HCT116 (cell line): ENCODE data around the gene RET. TPM values are rescaled to one million over a fixed set of nuclear protein-coding genes. Genes with fewer than 3 reads are reported as not detected.

ENCODE experiments used
- ATAC-seq: fragments of 200-7000 bp; cut with Tn5 transposase; 2 replicates; pipeline ENCODE4 v1.9.1; 2020; ENCODE audit warnings: mild to moderate bottlenecking, moderate library complexity
- BruUV-seq: library from RNA; stranded (reverse); fragments of 400-500 nt; replicated peaks from 2 replicates; lab custom pipeline; 2021; lab: Mats Ljungman, UMichigan
- CTCF ChIA-PET: fragments of 300-600 bp; sonication (Branson Sonifier 250); formaldehyde crosslinking; loops from one replicate; lab custom pipeline; 2021; ENCODE audit warnings: antibody characterized with exemption; lab: Charles Lee
- POLR2A ChIA-PET: fragments of 300-600, 350-600 bp; sonication (Branson Sonifier 250); formaldehyde crosslinking; loops from one replicate; lab custom pipeline; 2021; ENCODE audit warnings: antibody characterized with exemption; lab: Charles Lee
- RAD21 ChIA-PET, 2 experiments: fragments of 300-600 bp; sonication (Branson Sonifier 250); formaldehyde crosslinking; loops; one replicate each; lab custom pipeline; 2023; ENCODE audit warnings: low total read pairs in 2 of 2; ENCODE audit not compliant: uncharacterized antibody in 2 of 2, unreplicated experiment in 2 of 2, low non-redundant PET in 1 of 2; lab: Charles Lee
- DNase-seq: peaks from one replicate; pipeline ENCODE4 v3.0.0-alpha.2; 2010; ENCODE audit warnings: low read depth, low spot score
- H2AFZ ChIP-seq: fragments of 200-600 bp; shearing (Covaris generic), sonication (generic); 2 replicates; pipeline ENCODE4 v1.6.1; 2017; ENCODE audit warnings: low read depth, mixed run types, mixed read lengths, antibody characterized with exemption, low read length; ENCODE audit not compliant: poor library complexity, severe bottlenecking
- H3K27ac ChIP-seq: 2 replicates; pipeline ENCODE4 v1.5.1; 2012; ENCODE audit warnings: low read depth, low read length
- H3K27me3 ChIP-seq: fragments of 200-600 bp; sonication (generic); 2 replicates; pipeline ENCODE4 v1.6.1; 2016; ENCODE audit warnings: mixed run types, low read length, mixed read lengths; ENCODE audit not compliant: insufficient read depth
- H3K36me3 ChIP-seq, 2 experiments: fragments of 200-500 bp in 1 of 2; fragments of 200-600 bp in 1 of 2; sonication (Bioruptor generic) in 1 of 2; sonication (generic) in 1 of 2; 2 replicates each; pipeline versions ENCODE4 v1.5.1 to v1.6.1; 2014 to 2016; ENCODE audit warnings: low read length in 2 of 2, inconsistent platforms in 1 of 2, mixed read lengths in 1 of 2, mixed run types in 1 of 2; ENCODE audit not compliant: insufficient read depth in 2 of 2, control insufficient read depth in 1 of 2
- H3K4me1 ChIP-seq, 2 experiments: fragments of 200-600 bp in 1 of 2; sonication (generic) in 1 of 2; 2 replicates each; pipeline versions ENCODE4 v1.5.1 to v1.6.1; 2012 to 2017; ENCODE audit warnings: low read length in 2 of 2, inconsistent platforms in 1 of 2, mild to moderate bottlenecking in 1 of 2, mixed read lengths in 1 of 2, mixed run types in 1 of 2, moderate library complexity in 1 of 2; ENCODE audit not compliant: insufficient read depth in 2 of 2, control insufficient read depth in 1 of 2
- H3K4me2 ChIP-seq: fragments of 200-600 bp; sonication (generic); 2 replicates; pipeline ENCODE4 v1.6.1; 2017; ENCODE audit warnings: mixed run types, low read length, mixed read lengths
- H3K4me3 ChIP-seq, 2 experiments: fragments of 200-600 bp in 1 of 2; sonication (generic) in 1 of 2; replicated peaks in 1 of 2; 2 replicates each; pipeline ENCODE4 v1.5.1; 2011 to 2016; ENCODE audit warnings: low read length in 2 of 2, control low read depth in 1 of 2, low read depth in 1 of 2, mild to moderate bottlenecking in 1 of 2, mixed read lengths in 1 of 2, mixed run types in 1 of 2
- H3K79me2 ChIP-seq: fragments of 200-600 bp; sonication (generic); 2 replicates; pipeline ENCODE4 v1.6.1; 2017; ENCODE audit warnings: mild to moderate bottlenecking, mixed run types, low read length, moderate library complexity, mixed read lengths; ENCODE audit not compliant: insufficient read depth
- H3K9ac ChIP-seq: fragments of 200-600 bp; sonication (generic); 2 replicates; pipeline ENCODE4 v1.6.1; 2016; ENCODE audit warnings: low read length, mixed read lengths
- H3K9me2 ChIP-seq: fragments of 200-600 bp; sonication (generic), shearing (Covaris generic); 2 replicates; pipeline ENCODE4 v1.6.1; 2017; ENCODE audit warnings: mixed run types, mild to moderate bottlenecking, moderate library complexity; ENCODE audit not compliant: insufficient read depth
- H3K9me3 ChIP-seq, 2 experiments: fragments of 200-500 bp in 1 of 2; fragments of 200-600 bp in 1 of 2; sonication (Bioruptor generic) in 1 of 2; sonication (generic) in 1 of 2; 2 replicates each; pipeline ENCODE4 v1.6.1; 2014 to 2017; ENCODE audit warnings: low read length in 2 of 2, mixed read lengths in 2 of 2, inconsistent platforms in 1 of 2, low read depth in 1 of 2, mild to moderate bottlenecking in 1 of 2, mixed run types in 1 of 2, moderate library complexity in 1 of 2; ENCODE audit not compliant: control insufficient read depth in 1 of 2, insufficient read depth in 1 of 2
- H4K20me1 ChIP-seq: fragments of 200-600 bp; sonication (generic), shearing (Covaris generic); 2 replicates; pipeline ENCODE4 v1.6.1; 2017; ENCODE audit warnings: mixed run types, mild to moderate bottlenecking, moderate library complexity; ENCODE audit not compliant: insufficient read depth
- CBX3 ChIP-seq: IDR thresholded peaks from 2 replicates; pipeline ENCODE4 v1.6.1; 2012; ENCODE audit warnings: low read depth
- ELF1 ChIP-seq: IDR thresholded peaks from 2 replicates; pipeline ENCODE4 v1.6.1; 2012; ENCODE audit warnings: low read depth, borderline replicate concordance
- EZH2 ChIP-seq: fragments of 200-600 bp; sonication (generic); IDR thresholded peaks from 2 replicates; pipeline ENCODE4 v1.6.1; 2017; ENCODE audit warnings: antibody characterized with exemption, mixed run types
- EZH2phosphoT487 ChIP-seq: fragments of 200-600 bp; IDR thresholded peaks from 2 replicates; pipeline ENCODE4 v1.6.1; 2018; ENCODE audit warnings: antibody characterized with exemption, borderline replicate concordance
- FOSL1 ChIP-seq: IDR thresholded peaks from 2 replicates; pipeline ENCODE4 v1.6.1; 2012; ENCODE audit warnings: low read depth
- JUND ChIP-seq: IDR thresholded peaks from 2 replicates; pipeline ENCODE4 v1.6.1; 2012
- POLR2A ChIP-seq: IDR thresholded peaks from 2 replicates; pipeline ENCODE4 v1.7.0; 2011; ENCODE audit warnings: borderline replicate concordance; ENCODE audit not compliant: insufficient read depth, insufficient read length; ENCODE audit errors: extremely low read depth
- POLR2AphosphoS5 ChIP-seq: IDR thresholded peaks from 2 replicates; pipeline ENCODE4 v1.6.1; 2011; ENCODE audit warnings: mild to moderate bottlenecking, low read depth, low read length, moderate library complexity
- RAD21 ChIP-seq: IDR thresholded peaks from 2 replicates; pipeline ENCODE4 v1.6.1; 2012; ENCODE audit warnings: low read depth, mild to moderate bottlenecking
- SP1 ChIP-seq: IDR thresholded peaks from 2 replicates; pipeline ENCODE4 v1.6.1; 2012; ENCODE audit warnings: low read depth
- SRF ChIP-seq: IDR thresholded peaks from 2 replicates; pipeline ENCODE4 v1.6.1; 2012; ENCODE audit warnings: low read depth
- YY1 ChIP-seq: IDR thresholded peaks from 2 replicates; pipeline ENCODE4 v1.6.1; 2011; ENCODE audit warnings: low read length, low read depth, moderate library complexity, mild to moderate bottlenecking; ENCODE audit not compliant: insufficient replicate concordance; ENCODE audit errors: extremely low read depth
- ZFX ChIP-seq: fragments of 450-650 bp; IDR thresholded peaks from 2 replicates; pipeline ENCODE4 v1.6.1; 2017
- intact Hi-C: fragments of 100-400 bp; cut with micrococcal nuclease; formaldehyde crosslinking; loops from 2 replicates; pipeline ENCODE4 v1.10.0; 2022
- total RNA-seq: library from RNA; stranded (reverse); gene quantifications from one replicate; pipeline ENCODE4 v1.2.1, GENCODE V29; 2021; ENCODE audit not compliant: unreplicated experiment
- TF ChIP-seq, protein P1 (sequence below): IDR thresholded peaks from 2 replicates; pipeline ENCODE4 v1.6.1; 2012; ENCODE audit warnings: low read depth
- TF ChIP-seq, protein P2 (sequence below), 3 experiments: fragments of 200-600 bp in 1 of 3; sonication (generic) in 1 of 3; IDR thresholded peaks in 2 of 3; conservative IDR thresholded peaks in 1 of 3; 2 replicates each; pipeline ENCODE4 v1.5.1; 2012 to 2017; ENCODE audit warnings: low read depth in 2 of 3, low read length in 2 of 3, antibody characterized with exemption in 1 of 3, borderline replicate concordance in 1 of 3, control low read depth in 1 of 3, mild to moderate bottlenecking in 1 of 3, mixed read lengths in 1 of 3, mixed run types in 1 of 3, moderate library complexity in 1 of 3; ENCODE audit not compliant: insufficient read depth in 1 of 3

RET gene
- total RNA-seq, 1 experiment from 2014 or later: 5.9 TPM

DNA sequence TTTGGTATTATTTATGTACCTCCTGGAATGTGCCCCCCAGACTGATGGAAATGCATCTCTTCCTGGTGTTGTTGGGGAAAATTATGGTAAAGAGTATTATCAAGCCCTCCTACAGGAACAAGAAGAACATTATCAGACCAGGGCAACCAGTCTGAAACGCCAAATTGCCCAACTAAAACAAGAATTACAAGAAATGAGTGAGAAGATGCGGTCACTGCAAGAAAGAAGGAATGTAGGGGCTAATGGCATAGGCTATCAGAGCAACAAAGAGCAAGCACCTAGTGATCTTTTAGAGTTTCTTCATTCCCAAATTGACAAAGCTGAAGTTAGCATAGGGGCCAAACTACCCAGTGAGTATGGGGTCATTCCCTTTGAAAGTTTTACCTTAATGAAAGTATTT is 78.4 kb downstream of the RET start:
- Histone ChIP-seq H3K79me2 (peaks cover 29% of the 10 kb centered on the region; the same call in 1 of the 2 replicates), H3K36me3 (no peaks in the 10 kb centered on the region), H3K4me3 (no peak overlapping the region), H3K9ac (no peak overlapping the region), H3K4me1 (no peaks in the 10 kb centered on the region), H3K27me3 (no peaks in the 10 kb centered on the region), H4K20me1 (no peaks in the 10 kb centered on the region), H3K27ac (no peak overlapping the region)
- ChIA-PET POLR2A (no interaction called here), CTCF (interaction anchor here (0.7 to 1.4 kb wide), 2 partner anchors 15 to 50 kb away, joined by 3 to 4 read pairs; no protein-coding TSS in a partner anchor), RAD21 (no interaction called here)
- intact Hi-C loops: no loop called here
- no peak for DNase-seq
- no peak for TF ChIP-seq CBX3
- TF ChIP-seq JUND: no peak
- TF ChIP-seq, protein P1, sequence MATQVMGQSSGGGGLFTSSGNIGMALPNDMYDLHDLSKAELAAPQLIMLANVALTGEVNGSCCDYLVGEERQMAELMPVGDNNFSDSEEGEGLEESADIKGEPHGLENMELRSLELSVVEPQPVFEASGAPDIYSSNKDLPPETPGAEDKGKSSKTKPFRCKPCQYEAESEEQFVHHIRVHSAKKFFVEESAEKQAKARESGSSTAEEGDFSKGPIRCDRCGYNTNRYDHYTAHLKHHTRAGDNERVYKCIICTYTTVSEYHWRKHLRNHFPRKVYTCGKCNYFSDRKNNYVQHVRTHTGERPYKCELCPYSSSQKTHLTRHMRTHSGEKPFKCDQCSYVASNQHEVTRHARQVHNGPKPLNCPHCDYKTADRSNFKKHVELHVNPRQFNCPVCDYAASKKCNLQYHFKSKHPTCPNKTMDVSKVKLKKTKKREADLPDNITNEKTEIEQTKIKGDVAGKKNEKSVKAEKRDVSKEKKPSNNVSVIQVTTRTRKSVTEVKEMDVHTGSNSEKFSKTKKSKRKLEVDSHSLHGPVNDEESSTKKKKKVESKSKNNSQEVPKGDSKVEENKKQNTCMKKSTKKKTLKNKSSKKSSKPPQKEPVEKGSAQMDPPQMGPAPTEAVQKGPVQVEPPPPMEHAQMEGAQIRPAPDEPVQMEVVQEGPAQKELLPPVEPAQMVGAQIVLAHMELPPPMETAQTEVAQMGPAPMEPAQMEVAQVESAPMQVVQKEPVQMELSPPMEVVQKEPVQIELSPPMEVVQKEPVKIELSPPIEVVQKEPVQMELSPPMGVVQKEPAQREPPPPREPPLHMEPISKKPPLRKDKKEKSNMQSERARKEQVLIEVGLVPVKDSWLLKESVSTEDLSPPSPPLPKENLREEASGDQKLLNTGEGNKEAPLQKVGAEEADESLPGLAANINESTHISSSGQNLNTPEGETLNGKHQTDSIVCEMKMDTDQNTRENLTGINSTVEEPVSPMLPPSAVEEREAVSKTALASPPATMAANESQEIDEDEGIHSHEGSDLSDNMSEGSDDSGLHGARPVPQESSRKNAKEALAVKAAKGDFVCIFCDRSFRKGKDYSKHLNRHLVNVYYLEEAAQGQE: no peak
- no peak for TF ChIP-seq EZH2
- no peak for TF ChIP-seq ZFX
- TF ChIP-seq POLR2A: no peak
- TF ChIP-seq RAD21: no peak
- no peak for TF ChIP-seq YY1
- TF ChIP-seq SRF: no peak
- no peak for TF ChIP-seq SP1
- no peak for TF ChIP-seq FOSL1
- TF ChIP-seq, protein P2, sequence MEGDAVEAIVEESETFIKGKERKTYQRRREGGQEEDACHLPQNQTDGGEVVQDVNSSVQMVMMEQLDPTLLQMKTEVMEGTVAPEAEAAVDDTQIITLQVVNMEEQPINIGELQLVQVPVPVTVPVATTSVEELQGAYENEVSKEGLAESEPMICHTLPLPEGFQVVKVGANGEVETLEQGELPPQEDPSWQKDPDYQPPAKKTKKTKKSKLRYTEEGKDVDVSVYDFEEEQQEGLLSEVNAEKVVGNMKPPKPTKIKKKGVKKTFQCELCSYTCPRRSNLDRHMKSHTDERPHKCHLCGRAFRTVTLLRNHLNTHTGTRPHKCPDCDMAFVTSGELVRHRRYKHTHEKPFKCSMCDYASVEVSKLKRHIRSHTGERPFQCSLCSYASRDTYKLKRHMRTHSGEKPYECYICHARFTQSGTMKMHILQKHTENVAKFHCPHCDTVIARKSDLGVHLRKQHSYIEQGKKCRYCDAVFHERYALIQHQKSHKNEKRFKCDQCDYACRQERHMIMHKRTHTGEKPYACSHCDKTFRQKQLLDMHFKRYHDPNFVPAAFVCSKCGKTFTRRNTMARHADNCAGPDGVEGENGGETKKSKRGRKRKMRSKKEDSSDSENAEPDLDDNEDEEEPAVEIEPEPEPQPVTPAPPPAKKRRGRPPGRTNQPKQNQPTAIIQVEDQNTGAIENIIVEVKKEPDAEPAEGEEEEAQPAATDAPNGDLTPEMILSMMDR (IDR thresholded peaks at IDR 0.05 in 2 of 3, conservative IDR thresholded peaks at IDR 0.05 in 1 of 3; ENCODE audit: borderline replicate concordance in 1 of 3, insufficient read depth in 1 of 3, low read depth in 2 of 3, low read length in 2 of 3): no peak
- TF ChIP-seq POLR2AphosphoS5: no peak
- no peak for TF ChIP-seq EZH2phosphoT487
- no peak for TF ChIP-seq ELF1
- TF ChIP-seq, all 23 proteins: peak for 0
- BruUV-seq: TSS peak; percentile 26
- Histone ChIP-seq H2AFZ (no peak overlapping the region), H3K9me2 (no peaks in the 10 kb centered on the region), H3K9me3 (no peaks in the 10 kb centered on the region), H3K4me2 (no peak overlapping the region)
- ATAC-seq: no peak
